Kidney epithelial cell (primary cell): ENCODE measurements around the gene NAT9. TPM values are rescaled to one million over a fixed set of nuclear protein-coding genes. Genes with fewer than 3 reads are reported as not detected.

Experiments
- DNase-seq: peaks from one replicate; pipeline ENCODE4 v3.0.0-alpha.2; 2010; ENCODE audit warnings: low read depth
- H3K27me3 ChIP-seq: 2 replicates; pipeline ENCODE4 v1.6.0; 2011; ENCODE audit warnings: low read length; ENCODE audit not compliant: control insufficient read depth, insufficient read depth
- H3K36me3 ChIP-seq: 2 replicates; pipeline ENCODE4 v1.5.1; 2011; ENCODE audit warnings: low read length; ENCODE audit not compliant: control insufficient read depth, insufficient read depth
- H3K4me3 ChIP-seq: 2 replicates; pipeline ENCODE4 v1.5.1; 2011; ENCODE audit warnings: low read depth, mild to moderate bottlenecking, control low read depth, low read length
- total RNA-seq: library from RNA; depleted of rRNA; stranded (reverse); fragments of >200 nt; gene quantifications from 2 replicates; pipeline ENCODE4 v1.2.3, GENCODE V29; 2015
- TF ChIP-seq, protein P1 (sequence below): IDR thresholded peaks from 2 replicates; pipeline ENCODE4 v1.5.1; 2011; ENCODE audit warnings: mild to moderate bottlenecking, moderate library complexity, low read length, control low read depth, inconsistent platforms; ENCODE audit not compliant: insufficient read depth, poor library complexity, severe bottlenecking

The NAT9 gene
- total RNA-seq, 1 donor from 2014 or later, result 30.7 TPM

GRCh38 chr17:74796211-74796610 is 20.1 kb upstream of the NAT9 start:
- Histone ChIP-seq H3K36me3 (no peaks in the 10 kb centered on the region), H3K4me3 (no peak overlapping the region), H3K27me3 (no peaks in the 10 kb centered on the region)
- no peak for DNase-seq
- TF ChIP-seq, protein P1, sequence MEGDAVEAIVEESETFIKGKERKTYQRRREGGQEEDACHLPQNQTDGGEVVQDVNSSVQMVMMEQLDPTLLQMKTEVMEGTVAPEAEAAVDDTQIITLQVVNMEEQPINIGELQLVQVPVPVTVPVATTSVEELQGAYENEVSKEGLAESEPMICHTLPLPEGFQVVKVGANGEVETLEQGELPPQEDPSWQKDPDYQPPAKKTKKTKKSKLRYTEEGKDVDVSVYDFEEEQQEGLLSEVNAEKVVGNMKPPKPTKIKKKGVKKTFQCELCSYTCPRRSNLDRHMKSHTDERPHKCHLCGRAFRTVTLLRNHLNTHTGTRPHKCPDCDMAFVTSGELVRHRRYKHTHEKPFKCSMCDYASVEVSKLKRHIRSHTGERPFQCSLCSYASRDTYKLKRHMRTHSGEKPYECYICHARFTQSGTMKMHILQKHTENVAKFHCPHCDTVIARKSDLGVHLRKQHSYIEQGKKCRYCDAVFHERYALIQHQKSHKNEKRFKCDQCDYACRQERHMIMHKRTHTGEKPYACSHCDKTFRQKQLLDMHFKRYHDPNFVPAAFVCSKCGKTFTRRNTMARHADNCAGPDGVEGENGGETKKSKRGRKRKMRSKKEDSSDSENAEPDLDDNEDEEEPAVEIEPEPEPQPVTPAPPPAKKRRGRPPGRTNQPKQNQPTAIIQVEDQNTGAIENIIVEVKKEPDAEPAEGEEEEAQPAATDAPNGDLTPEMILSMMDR, result no peak

DNA sequence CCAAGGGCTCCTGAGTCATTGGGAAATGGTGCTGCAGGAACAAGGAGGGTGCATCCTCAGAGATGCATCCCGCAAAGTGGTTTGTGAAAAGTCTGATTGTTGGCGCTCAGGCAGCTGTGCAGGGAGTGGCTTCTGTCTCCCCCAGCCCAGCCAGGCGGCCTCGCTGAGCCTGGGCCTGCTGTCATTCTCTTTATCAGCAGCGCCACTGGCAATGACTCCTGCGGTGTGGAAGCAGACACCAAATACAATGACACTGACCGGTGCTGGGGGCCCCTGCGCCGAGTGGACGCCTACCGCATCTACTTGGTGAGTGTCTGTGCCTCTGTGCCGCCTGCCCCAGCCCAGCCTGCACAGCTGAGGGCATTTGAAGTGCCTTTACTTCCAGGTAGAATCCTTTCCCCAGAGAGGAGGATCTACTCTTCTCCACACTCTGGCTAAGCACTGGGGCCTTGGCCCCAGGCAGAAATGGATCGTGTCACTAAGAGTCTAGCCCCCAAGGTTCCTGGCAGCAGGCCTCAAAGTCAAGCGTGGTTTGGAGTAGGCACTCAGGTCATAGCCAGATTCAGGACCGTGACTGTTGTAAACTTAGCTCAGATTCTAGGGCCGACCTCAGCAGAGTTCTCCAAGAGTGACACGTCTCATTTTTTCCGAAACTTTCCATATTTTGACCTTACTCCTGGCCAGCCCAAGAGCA is 19.3 kb upstream of the NAT9 start:
- Histone ChIP-seq H3K4me3 (no peak overlapping the region), H3K27me3 (no peaks in the 10 kb centered on the region), H3K36me3 (no peaks in the 10 kb centered on the region)
- no peak for DNase-seq
- TF ChIP-seq, protein P1, result no peak

DNA sequence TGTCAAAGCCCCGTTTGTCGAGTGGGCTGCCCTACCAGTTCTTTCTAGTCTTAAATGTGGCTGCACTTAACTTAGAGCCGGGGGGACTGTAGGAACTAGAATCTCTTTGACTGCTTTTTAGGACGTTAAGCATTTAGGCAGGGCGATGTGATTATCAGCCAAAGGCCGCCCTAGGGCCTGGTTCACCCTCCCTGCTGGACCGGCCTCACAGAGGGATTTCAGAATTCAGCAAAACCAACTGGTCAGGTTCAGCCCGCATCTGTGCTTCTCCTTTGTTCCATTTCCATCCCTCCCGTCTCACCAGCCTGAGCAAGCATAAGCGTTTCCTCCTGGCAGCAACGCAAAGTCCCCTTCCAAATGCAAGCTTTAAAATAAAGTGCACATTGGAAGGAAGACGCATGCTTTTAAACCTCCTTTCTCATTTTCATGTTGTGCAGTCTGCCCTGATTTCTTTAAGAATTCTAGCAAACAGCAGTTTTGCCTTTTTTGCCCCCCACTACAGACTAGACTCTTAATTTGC is 16.5 kb upstream of the NAT9 start:
- H3K27me3 ChIP-seq, result no peaks in the 10 kb centered on the region
- no peaks in the 10 kb centered on the region for H3K36me3 ChIP-seq
- DNase-seq, result no peak
- no peak overlapping the region for H3K4me3 ChIP-seq
- TF ChIP-seq, protein P1, result no peak

GRCh38 chr17:74790161-74791058 is 14.3 kb upstream of the NAT9 start:
- Histone ChIP-seq H3K4me3 (no peak overlapping the region), H3K27me3 (no peaks in the 10 kb centered on the region), H3K36me3 (no peaks in the 10 kb centered on the region)
- DNase-seq, result no peak
- TF ChIP-seq, protein P1, result no peak

- no peaks in the 10 kb centered on the region for H3K36me3 ChIP-seq
- no peaks in the 10 kb centered on the region for H3K27me3 ChIP-seq
- DNase-seq, result no peak
- H3K4me3 ChIP-seq, result no peak overlapping the region
- TF ChIP-seq, protein P1, result no peak
These were observed 10.4 kb upstream of the NAT9 start for GRCh38 chr17:74786431-74787055.
